ENCODE measurements around the gene KRT84.

- TF ChIP-seq CTCF (conservative IDR thresholded peaks at IDR 0.05; ENCODE audit: low read depth, low read length) (no peak), EZH2 (IDR thresholded peaks at IDR 0.05; ENCODE audit: low read length, unreplicated experiment) (no peak)
Measured at GRCh38 chr12:52413202-52413601, 27.8 kb upstream of the KRT84 start.

Measured in PC-3 (cell line).